ENCODE data around the gene ISLR2. TPM values are rescaled to one million over a fixed set of nuclear protein-coding genes. Genes with fewer than 3 reads are reported as not detected.

Gene ISLR2
- total RNA-seq, 1 experiment from 2014 or later, result not detected

DNA sequence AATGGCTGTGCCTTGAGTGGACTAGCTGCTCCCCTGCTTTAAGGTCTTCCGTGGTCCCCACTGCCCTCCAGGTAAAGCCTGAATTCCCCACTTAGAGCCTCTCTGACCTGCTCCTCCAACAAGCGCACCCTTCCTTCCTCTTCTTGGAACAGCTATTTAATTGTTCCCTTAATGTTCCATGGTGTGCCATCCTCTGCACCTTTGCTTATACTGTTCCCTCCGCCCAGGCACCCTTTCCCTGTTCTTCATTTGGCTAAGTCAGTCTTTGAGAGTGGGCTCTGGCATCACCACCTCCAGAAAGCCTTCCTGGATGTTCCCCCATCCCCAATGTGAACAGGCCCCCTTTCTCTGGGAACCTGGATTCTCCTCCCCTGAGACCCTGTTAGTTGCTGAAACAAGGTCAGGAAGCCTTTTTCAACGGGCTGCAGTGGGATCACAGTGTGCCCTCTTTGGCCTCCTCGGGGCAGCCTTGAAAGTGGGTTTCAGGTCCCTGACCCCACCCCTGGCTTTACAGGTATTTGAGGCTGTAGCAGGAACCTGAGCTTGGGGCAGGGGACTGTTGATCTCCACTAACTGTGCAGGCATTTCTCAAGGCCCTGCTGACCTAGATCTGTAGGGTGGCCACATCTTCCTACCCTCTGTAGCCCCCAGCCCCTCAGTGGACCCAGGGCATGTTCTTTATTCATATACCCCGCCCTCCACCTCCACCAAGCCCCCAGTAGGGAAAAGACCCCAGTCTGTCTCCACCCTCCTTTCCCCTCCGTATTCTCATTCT, 48.1 kb downstream of the ISLR2 start:
- POLR2A ChIA-PET, result no interaction called here
- no peaks in the 10 kb centered on the region for H3K9me3 ChIP-seq
- H3K27me3 ChIP-seq (replicated peaks; ENCODE audit: control insufficient read depth, insufficient read depth, low read length), result no peaks in the 10 kb centered on the region; the same call in 1 of the 2 replicates
- H3K4me3 ChIP-seq (ENCODE audit: low read depth, low read length), result no peak overlapping the region
- BruUV-seq (replicated peaks), result no TSS peak
- Mint-ChIP-seq H3K27ac (ENCODE audit: unreplicated experiment) (no peak overlapping the region), H3K36me3 (ENCODE audit: insufficient read depth, unreplicated experiment) (peaks cover 5% of the 10 kb centered on the region), H3K4me3 (ENCODE audit: unreplicated experiment) (no peak overlapping the region), H3K9me3 (ENCODE audit: unreplicated experiment) (no peaks in the 10 kb centered on the region), H3K27me3 (ENCODE audit: insufficient read depth, unreplicated experiment) (peaks cover 12% of the 10 kb centered on the region), H3K4me1 (ENCODE audit: low read depth, unreplicated experiment) (no peaks in the 10 kb centered on the region)
- no peaks in the 10 kb centered on the region for H3K36me3 ChIP-seq (ENCODE audit: control insufficient read depth, insufficient read depth, low read length)
- TF ChIP-seq, protein P1, sequence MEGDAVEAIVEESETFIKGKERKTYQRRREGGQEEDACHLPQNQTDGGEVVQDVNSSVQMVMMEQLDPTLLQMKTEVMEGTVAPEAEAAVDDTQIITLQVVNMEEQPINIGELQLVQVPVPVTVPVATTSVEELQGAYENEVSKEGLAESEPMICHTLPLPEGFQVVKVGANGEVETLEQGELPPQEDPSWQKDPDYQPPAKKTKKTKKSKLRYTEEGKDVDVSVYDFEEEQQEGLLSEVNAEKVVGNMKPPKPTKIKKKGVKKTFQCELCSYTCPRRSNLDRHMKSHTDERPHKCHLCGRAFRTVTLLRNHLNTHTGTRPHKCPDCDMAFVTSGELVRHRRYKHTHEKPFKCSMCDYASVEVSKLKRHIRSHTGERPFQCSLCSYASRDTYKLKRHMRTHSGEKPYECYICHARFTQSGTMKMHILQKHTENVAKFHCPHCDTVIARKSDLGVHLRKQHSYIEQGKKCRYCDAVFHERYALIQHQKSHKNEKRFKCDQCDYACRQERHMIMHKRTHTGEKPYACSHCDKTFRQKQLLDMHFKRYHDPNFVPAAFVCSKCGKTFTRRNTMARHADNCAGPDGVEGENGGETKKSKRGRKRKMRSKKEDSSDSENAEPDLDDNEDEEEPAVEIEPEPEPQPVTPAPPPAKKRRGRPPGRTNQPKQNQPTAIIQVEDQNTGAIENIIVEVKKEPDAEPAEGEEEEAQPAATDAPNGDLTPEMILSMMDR (IDR thresholded peaks at IDR 0.05; ENCODE audit: insufficient read depth in 1 of 2, low read depth in 1 of 2, low read length in 1 of 2, severe bottlenecking in 1 of 2, unreplicated experiment in 1 of 2), result no peak
- CTCF ChIA-PET, result interaction anchor here (0.6 kb wide), 1 partner anchor 132 kb away, joined by 3 read pairs; no protein-coding TSS in a partner anchor
- DNase-seq, result peak in 1 of 2 experiments; percentile 9
- no peaks in the 10 kb centered on the region for H3K4me1 ChIP-seq
- intact Hi-C loops (cut with micrococcal nuclease; ENCODE audit: unreplicated experiment), result no loop called here

DNA sequence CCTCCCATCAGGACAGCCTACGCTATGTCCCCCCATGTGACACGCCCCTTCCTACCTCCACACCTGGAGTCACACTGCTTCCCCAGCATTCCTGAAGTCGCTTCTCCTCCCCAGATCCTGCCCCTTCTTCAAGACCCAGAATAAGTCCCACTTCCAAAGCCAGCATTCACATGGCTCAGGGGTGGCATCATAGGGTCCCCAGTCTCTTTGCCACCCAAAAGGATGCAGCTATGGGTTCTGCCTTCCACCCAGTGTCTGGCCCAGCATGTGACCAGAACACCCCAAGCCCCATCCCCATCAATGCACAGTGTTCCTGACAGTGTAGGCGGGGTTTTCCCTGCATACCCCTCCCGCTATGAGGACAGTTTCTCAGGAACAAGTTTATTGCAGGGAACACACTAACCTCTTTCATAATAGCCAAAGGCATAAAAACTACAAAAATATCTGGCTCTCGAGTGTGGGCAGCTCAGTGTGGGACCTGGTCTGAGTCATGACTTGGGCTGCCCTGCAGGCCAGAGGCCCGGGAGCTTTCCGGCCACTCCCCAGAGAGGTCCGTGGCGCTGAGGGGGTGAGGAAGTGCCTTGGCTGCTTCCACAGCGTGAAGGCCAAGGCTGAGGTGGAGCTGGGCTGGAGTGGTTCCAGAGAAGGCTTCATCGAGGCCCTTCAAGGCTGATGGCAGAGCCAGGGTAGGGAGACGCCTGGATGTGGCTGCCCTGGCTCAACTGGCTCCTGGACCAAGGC, 48.9 kb downstream of the ISLR2 start:
- Mint-ChIP-seq H3K4me3 (ENCODE audit: unreplicated experiment) (no peak overlapping the region), H3K27ac (ENCODE audit: unreplicated experiment) (no peak overlapping the region), H3K36me3 (ENCODE audit: insufficient read depth, unreplicated experiment) (peaks cover 5% of the 10 kb centered on the region), H3K27me3 (ENCODE audit: insufficient read depth, unreplicated experiment) (peaks cover 15% of the 10 kb centered on the region), H3K4me1 (ENCODE audit: low read depth, unreplicated experiment) (no peaks in the 10 kb centered on the region), H3K9me3 (ENCODE audit: unreplicated experiment) (no peaks in the 10 kb centered on the region)
- H3K27me3 ChIP-seq (replicated peaks; ENCODE audit: control insufficient read depth, insufficient read depth, low read length), result no peaks in the 10 kb centered on the region; the same call in 1 of the 2 replicates
- no peaks in the 10 kb centered on the region for H3K9me3 ChIP-seq
- DNase-seq, result peak in 1 of 2 experiments; percentile 14
- intact Hi-C loops (cut with micrococcal nuclease; ENCODE audit: unreplicated experiment), result no loop called here
- BruUV-seq (replicated peaks), result no TSS peak
- CTCF ChIA-PET, result no interaction called here
- no peaks in the 10 kb centered on the region for H3K4me1 ChIP-seq
- H3K4me3 ChIP-seq (ENCODE audit: low read depth, low read length), result no peak overlapping the region
- POLR2A ChIA-PET, result no interaction called here
- TF ChIP-seq, protein P1 (IDR thresholded peaks at IDR 0.05; ENCODE audit: insufficient read depth in 1 of 2, low read depth in 1 of 2, low read length in 1 of 2, severe bottlenecking in 1 of 2, unreplicated experiment in 1 of 2), result no peak
- H3K36me3 ChIP-seq (ENCODE audit: control insufficient read depth, insufficient read depth, low read length), result no peaks in the 10 kb centered on the region

DNA sequence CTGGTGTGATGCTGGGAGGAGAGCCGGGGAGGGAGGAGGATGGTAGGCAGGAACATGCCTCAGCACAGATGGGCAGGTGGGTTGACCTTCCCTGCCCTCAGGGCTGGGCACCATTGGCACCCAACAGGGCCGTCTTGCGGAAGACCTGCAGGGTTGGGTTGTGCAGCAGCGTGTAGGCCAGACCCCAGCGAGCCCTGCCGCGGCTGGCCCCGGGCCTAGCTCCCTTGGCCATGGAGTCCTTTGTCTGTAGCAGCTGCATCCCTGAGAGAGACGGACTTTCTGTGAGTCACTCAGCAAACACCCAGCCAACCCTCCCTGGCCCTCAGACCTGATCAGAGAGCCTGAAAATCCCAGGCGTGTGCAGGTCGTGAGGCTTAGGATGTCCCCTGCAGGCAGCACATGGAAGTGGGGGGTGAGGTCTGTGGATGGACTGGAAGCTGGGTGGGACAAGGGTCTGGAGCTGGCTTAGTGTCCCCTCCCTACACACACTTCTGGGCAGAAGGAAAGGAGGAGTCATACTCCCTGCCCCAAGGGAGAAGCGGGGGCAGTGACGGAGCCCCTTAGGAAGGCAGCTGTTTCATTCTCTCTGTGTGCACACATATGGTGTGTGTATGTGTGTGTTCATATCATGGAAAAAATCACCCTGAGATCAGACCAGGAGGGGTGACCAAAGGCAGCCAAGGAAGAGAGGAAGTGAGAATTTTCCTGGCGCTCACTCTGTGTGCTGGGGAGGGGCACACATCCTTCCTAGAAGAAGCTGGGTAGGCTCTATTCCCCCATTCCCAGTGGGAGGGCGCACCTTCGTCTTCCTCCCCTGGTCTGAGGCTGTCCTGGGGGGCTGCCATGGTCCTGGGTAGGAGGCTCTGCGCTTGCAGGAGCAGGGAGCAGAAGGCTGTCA, 49.8 kb downstream of the ISLR2 start:
- no peak overlapping the region for H3K4me3 Mint-ChIP-seq (ENCODE audit: unreplicated experiment)
- no peaks in the 10 kb centered on the region; the same call in 1 of the 2 replicates for H3K27me3 ChIP-seq (replicated peaks; ENCODE audit: control insufficient read depth, insufficient read depth, low read length)
- H3K27ac Mint-ChIP-seq (ENCODE audit: unreplicated experiment), result no peak overlapping the region
- H3K36me3 ChIP-seq (ENCODE audit: control insufficient read depth, insufficient read depth, low read length), result no peaks in the 10 kb centered on the region
- ChIA-PET POLR2A (no interaction called here), CTCF (interaction anchor here (0.6 kb wide), 1 partner anchor 123 kb away, joined by 3 read pairs; no protein-coding TSS in a partner anchor)
- no peaks in the 10 kb centered on the region for H3K9me3 Mint-ChIP-seq (ENCODE audit: unreplicated experiment)
- no peaks in the 10 kb centered on the region for H3K9me3 ChIP-seq
- no TSS peak for BruUV-seq (replicated peaks)
- no peak for DNase-seq
- intact Hi-C loops (cut with micrococcal nuclease; ENCODE audit: unreplicated experiment), result no loop called here
- H3K36me3 Mint-ChIP-seq (ENCODE audit: insufficient read depth, unreplicated experiment), result peaks cover 5% of the 10 kb centered on the region
- TF ChIP-seq, protein P1 (IDR thresholded peaks at IDR 0.05; ENCODE audit: insufficient read depth in 1 of 2, low read depth in 1 of 2, low read length in 1 of 2, severe bottlenecking in 1 of 2, unreplicated experiment in 1 of 2), result no peak
- H3K4me3 ChIP-seq (ENCODE audit: low read depth, low read length), result no peak overlapping the region
- H3K27me3 Mint-ChIP-seq (ENCODE audit: insufficient read depth, unreplicated experiment), result peaks cover 15% of the 10 kb centered on the region
- no peaks in the 10 kb centered on the region for H3K4me1 ChIP-seq
- H3K4me1 Mint-ChIP-seq (ENCODE audit: low read depth, unreplicated experiment), result no peaks in the 10 kb centered on the region

Data from Caco-2 (cell line).